Kidney (tissue), 14 donors: ENCODE results near the gene ALOX5. TPM values are rescaled to one million over a fixed set of nuclear protein-coding genes. Genes with fewer than 3 reads are reported as not detected.

ENCODE experiments used
- DNase-seq, 5 donors: peaks; one replicate each; pipeline ENCODE4 v3.0.0-alpha.2; 2013 to 2020
- FAIRE-seq: peaks from 2 replicates; lab custom pipeline; 2012; peaks lifted over from hg19 to GRCh38; lab: Jason Lieb, UNC
- H3K27ac ChIP-seq, 2 donors: one replicate each; pipeline ENCODE4 v1.7.0; 2013; ENCODE audit warnings: low read depth in 2 of 2, low read length in 2 of 2, inconsistent platforms in 1 of 2
- H3K27me3 ChIP-seq: one replicate; pipeline ENCODE4 v1.7.1; 2013; ENCODE audit warnings: low read length, inconsistent platforms; ENCODE audit not compliant: control insufficient read depth, insufficient read depth
- H3K36me3 ChIP-seq, 3 donors: one replicate each; pipeline versions ENCODE4 v1.7.0 to v1.7.1; 2013; ENCODE audit warnings: low read length in 3 of 3, control low read depth in 1 of 3, inconsistent platforms in 1 of 3; ENCODE audit not compliant: insufficient read depth in 3 of 3, control insufficient read depth in 2 of 3
- H3K4me1 ChIP-seq, 3 donors: one replicate each; pipeline versions ENCODE4 v1.7.0 to v1.7.1; 2013; ENCODE audit warnings: low read length in 3 of 3, inconsistent platforms in 1 of 3, low read depth in 1 of 3; ENCODE audit not compliant: control insufficient read depth in 2 of 3, insufficient read depth in 2 of 3
- H3K4me3 ChIP-seq, 3 donors: one replicate each; pipeline versions ENCODE4 v1.7.0 to v1.8.1; 2013; ENCODE audit warnings: low read length in 3 of 3, control low read depth in 1 of 3, inconsistent platforms in 1 of 3
- H3K9ac ChIP-seq, 3 donors: one replicate each; pipeline versions ENCODE4 v1.7.0 to v1.7.1; 2013; ENCODE audit warnings: low read length in 3 of 3, control low read depth in 1 of 3, inconsistent platforms in 1 of 3
- H3K9me3 ChIP-seq, 3 donors: one replicate each; pipeline versions ENCODE4 v1.7.0 to v1.7.1; 2013; ENCODE audit warnings: low read length in 3 of 3, control low read depth in 1 of 3, inconsistent platforms in 1 of 3; ENCODE audit not compliant: control insufficient read depth in 2 of 3, insufficient read depth in 1 of 3
- CTCF ChIP-seq: IDR thresholded peaks from 3 replicates; pipeline ENCODE4 v1.5.1; 2012; ENCODE audit warnings: mild to moderate bottlenecking, moderate library complexity, borderline replicate concordance; ENCODE audit not compliant: insufficient read depth; ENCODE audit errors: extremely low read depth
- intact Hi-C: fragments of 100-400 bp; cut with DNase I; formaldehyde crosslinking; loops from one replicate; pipeline ENCODE4 v1.11.1; 2022
- polyA plus RNA-seq: library from polyadenylated mRNA; stranded (reverse); fragments of 350-450 nt; fragmentation: Illumina TruSeq; extraction: RNeasy Lipid Tissue Mini Kit (QIAGEN cat#74804); gene quantifications from one replicate; pipeline ENCODE4 v1.2.3, GENCODE V29; 2014; ENCODE audit warnings: low read depth, low replicate concordance; ENCODE audit not compliant: insufficient read depth
- total RNA-seq: library from RNA; stranded (reverse); fragmentation: NEBNext Ultra II Directional; extraction: Animal tissue kit (Norgen Biotek cat#: 25700); gene quantifications from one replicate; pipeline ENCODE4 v1.2.1, GENCODE V29; 2021
- donor health status: control.
- donor health status: control.
- donor health status: control.
- donor health status: control.
- donor health status: control.
- donor health status: DM: yes; HTN: yes; CAD: no.
- donor health status: Normal renal cell carcinoma (clear cell type).

Gene ALOX5
- total and polyA plus RNA-seq, 2 donors from 2014 or later = 2.5 to 58.1 TPM

DNA sequence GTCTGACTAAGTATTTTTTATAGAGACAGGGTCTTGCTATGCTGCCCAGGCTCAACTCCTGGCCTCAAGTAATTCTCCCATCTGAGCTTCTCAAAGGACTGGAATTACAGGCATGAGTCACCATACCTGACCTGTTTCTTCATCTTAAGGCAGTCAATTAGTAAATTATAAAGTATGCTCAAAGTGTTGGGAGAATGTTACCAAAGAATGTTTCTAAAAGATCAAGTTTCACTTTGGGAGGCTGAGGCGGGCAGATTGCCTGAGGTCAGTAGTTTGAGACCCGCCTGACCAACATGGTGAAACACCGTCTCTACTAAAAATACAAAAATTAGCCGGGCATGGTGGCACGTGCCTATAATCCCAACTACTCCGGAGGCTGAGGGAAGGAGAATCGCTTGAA, 117.0 kb downstream of the ALOX5 start:
- no peak overlapping the region for H3K9ac ChIP-seq
- H3K27me3 ChIP-seq = no peaks in the 10 kb centered on the region
- H3K4me1 ChIP-seq = no peaks in the 10 kb centered on the region
- no peak overlapping the region for H3K27ac ChIP-seq
- H3K4me3 ChIP-seq = no peak overlapping the region
- TF ChIP-seq CTCF = no peak
- peaks cover 0 to 6% (median 4%) of the 10 kb centered on the region in 3 donors for H3K36me3 ChIP-seq
- intact Hi-C loops = no loop called here
- FAIRE-seq (no peak), DNase-seq (no peak)
- H3K9me3 ChIP-seq = peaks cover 0 to 3% (median 0%) of the 10 kb centered on the region in 3 donors

Other genes with a start within 250 kb of the ALOX5 start
- gene OR13A1, start 58.6 kb upstream of the ALOX5 start, total RNA-seq = not detected
- gene OR13A1, start 58.6 kb upstream of the ALOX5 start, polyA plus RNA-seq = not detected